GM21528 (cell line): Measurements from ENCODE around the gene XKR3.
"Not testable (repeated sequence)": the region's sequence is repeated elsewhere in the genome, so short reads cannot be mapped to it uniquely, and the experiment has no call there.

Source experiments
- ATAC-seq: cut with Tn5 transposase; IDR thresholded peaks from one replicate; pipeline ENCODE4 v1.9.1; 2021; ENCODE audit warnings: mild to moderate bottlenecking, moderate library complexity; ENCODE audit not compliant: unreplicated experiment, low FRiP score

The XKR3 gene

DNA sequence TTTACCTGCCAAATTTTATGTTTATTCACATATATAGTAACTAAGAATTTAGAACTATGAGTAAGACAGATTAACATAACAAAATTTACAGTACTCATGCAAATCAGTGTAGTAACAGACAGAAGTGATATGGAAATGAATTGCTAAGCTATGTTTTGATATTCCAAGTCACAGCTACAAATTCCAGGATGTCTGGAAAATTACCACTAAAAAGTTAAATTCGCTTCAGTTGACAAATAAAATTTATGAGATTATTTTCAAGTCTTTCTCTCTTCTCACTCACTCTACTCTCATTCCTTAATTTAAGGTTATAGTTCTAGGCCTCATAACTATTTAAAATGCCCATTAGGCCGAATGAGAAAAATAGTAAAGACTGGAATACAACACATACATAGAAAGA lies 18.1 kb downstream of the XKR3 start:
- no peak for ATAC-seq

DNA sequence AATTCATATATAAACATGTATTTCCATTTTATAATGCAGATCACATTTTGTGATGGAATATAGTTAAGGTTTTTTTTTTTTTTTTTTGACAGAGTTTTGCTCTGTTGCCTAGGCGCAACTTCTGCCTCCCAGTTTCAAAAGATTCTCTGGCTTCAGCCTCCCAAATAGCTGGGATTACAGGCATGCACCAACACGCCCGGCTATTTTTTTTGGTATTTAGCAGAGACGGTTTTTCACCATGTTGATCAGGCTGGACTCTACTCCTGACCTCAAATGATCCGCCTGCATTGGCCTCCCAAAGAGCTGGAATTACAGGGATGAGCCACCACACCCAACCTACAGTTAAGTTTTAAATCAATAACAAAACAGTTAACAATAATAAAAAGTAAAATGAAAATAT lies 18.8 kb downstream of the XKR3 start:
- no peak for ATAC-seq

DNA sequence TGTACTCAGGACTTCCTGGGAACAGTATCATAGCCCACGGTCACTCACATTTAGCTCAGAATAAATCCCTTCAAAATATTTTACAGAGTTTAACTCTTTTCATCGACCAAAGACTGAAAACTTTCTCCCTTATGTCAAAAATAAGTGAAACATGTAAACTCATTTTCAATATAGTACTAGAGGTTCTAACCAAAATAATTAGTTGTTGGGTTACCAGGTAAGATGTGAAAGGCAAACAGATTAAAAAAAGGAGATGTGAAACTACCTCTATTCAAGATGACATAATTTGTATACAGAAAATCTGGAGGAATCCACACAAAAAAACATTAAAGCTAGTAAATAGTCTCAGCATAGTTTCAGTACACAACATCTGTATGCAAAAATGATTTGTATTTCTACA lies 20.3 kb downstream of the XKR3 start:
- no peak for ATAC-seq

DNA sequence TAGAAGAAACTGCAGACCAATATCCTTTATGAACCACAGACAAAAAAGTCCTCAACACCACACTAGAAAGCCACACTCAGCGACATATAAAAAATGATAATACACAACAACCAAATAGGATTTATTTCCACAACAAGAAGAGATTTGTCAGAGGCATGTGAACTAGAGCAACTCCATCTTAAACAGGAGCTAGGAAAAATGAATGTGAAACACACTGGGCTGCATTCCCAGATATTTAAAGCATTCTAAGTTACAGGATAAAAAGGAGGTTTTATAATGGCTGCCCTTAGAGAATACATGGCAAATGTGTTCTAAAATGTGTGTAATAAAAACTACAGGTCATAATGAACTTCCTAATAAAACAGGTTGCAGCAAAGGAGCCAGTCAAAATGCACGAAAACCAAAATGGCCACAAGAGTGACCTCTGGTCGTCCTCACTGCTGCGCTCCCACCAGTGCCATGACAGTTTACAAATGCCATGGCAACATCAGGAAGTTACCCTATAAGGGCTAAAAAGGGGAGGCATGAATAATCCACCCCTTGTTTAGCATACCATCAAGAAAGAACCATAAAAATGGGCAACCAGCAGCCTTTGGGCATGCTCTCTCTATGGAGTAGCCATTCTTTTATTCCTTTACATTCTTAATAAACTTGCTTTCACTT lies 21.8 kb downstream of the XKR3 start:
- no peak for ATAC-seq

DNA sequence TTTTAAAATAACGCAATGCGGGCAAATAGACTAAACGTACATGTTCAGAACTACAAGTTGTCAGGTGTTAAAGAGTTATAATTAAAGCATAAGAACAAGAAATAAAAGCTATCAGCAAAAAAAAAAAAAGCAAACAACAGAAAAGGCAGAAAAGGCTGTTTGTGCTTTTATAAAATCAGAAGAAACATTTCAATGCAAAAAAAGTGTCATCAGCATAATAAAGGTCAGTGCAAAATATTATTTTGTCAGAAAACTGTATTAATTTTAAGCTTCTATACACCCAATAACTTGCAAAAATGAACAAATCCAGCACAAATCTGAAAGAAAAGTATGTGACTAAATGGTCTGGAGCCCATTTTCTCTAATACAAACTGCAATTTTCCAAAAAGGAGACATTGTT lies 23.6 kb downstream of the XKR3 start:
- no peak for ATAC-seq

DNA sequence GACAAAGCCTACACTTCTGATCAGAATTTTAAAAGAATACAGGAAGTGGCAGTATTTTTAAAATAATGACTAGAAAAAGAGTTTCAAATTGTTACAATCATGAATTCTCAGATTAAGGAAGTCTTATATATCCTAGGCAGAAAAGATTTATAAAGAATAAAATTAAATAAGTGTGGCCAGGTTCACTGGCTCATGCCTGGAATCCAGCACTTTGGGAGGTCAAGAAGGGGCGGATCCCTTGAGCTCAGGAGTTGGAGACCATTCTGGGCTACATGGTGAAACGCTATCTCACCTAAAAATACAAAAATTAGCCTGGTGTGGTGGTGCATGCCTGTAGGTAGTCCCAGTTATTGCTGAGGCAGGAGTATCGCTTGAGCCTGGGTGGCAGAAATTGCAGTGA lies 24.1 kb downstream of the XKR3 start:
- ATAC-seq, result no peak

DNA sequence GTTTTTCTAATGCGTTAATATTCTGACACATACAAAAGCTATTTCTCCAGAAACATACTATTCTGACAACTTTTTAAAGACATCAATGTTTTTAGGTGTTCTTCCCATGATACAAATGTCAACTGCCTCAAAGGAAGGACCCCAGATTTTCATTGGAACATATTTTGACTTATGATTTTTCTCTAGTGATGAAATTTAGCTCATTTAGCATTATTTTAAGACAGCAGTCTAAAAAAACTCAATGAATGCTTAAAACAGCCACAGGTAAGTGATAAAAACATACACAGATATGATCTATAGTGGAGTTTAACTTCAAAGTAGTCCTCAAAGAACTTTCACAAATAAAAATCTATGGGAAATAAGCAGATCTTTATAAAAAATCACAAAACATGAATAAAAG lies 24.9 kb downstream of the XKR3 start:
- no peak for ATAC-seq

DNA sequence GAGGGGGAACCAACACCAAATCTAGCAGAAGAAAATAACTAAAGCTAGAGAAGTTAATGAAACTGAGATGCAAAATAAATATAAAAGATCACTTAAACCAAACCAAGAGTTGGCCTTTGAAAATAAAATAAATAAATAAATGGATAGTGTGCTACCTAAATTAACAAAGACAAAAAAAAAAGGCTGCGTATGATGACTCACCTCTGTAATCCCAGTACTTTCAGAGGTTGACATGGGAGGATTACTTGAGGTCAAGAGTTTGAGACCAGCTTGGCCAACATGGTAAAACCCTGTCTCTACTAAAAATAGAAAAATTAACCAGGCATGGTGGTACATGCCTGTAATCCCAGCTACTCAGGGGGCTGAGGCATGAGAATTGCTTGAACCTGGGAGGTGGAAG lies 29.7 kb downstream of the XKR3 start:
- not testable (repeated sequence) for ATAC-seq

DNA sequence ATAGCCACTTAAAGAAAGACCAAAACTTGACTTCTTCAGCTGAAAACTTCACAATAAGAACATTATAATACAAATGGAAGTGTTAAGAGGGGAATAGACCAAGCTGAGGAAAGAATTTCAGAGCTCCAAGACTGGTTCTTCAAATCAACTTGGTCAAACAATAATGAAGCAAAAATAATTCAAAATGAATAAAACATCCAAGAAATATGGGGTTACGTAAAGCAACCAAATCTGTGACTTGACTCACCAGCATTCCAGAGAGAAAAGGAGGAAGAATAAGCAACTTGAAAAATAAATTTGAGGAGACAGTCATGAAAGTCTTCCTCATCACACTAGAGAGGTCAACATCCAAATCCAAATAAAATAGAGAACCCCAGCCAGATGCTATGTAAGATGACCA lies 31.4 kb downstream of the XKR3 start:
- no peak for ATAC-seq

DNA sequence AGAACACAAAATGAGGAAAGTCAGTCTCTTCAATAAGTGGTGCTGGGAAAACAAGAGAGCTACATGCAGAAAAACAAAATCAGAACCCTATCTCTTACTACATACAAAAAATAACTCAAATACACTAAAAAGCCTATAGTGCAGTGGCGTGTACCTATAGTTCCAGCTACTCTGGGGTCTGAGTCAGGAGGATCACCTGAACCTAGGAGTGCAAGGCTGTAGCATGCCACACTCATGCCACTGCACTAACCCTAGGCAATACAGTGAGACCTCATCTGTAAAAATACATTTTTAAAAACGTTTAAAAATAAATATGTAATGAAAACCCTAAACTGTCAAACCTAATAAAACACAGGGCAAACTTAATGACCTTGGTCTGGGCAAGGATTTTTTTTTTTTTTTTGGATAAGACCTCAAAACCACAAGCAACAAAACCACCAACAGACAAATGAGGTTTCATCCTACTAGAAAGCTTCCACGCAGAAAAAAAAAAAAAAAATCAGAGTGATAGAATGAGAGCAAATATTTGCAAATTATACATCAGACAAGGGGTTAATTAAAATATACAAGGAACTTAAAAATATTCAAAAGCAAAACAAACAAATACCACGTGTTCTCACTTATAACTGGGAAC lies 35.2 kb downstream of the XKR3 start:
- ATAC-seq, result no peak

DNA sequence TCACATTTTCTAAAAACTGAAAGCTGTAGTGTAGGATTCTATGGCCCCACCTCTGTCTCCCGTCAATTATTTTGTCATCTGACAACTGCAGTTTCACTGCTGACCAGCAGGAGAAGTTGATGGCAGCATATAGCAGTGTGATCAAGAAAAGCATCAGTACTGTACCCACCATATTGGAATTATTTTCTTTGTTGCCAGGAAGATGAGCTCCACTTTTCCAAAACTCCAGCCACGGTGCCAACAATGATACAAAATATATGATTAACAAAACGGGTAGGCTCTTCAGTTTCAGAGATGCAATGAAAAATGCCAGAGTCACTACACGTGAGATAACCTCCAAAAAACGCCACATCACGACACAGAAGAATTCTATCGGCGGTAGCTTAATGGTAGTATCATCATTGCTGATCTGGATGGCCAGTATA lies 41.3 kb downstream of the XKR3 start:
- no peak for ATAC-seq

DNA sequence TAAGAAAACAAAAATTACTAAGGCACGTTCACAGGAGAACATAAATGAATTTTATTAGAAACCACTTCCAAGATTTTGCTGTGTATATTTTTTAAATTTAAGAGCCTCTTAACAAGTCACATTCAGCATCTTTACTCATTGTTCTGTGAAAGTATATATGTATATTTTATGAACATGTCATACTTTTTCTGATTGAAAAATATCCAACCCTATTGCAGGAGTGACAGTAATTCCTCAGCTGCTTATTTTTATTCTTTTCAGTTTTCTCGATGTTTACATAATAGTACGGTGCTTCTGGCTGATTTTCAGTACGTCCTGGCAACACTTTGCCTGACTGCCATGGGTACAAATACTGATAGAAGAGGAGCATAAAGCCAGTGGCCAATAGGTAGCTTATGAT lies 41.8 kb downstream of the XKR3 start:
- no peak for ATAC-seq

DNA sequence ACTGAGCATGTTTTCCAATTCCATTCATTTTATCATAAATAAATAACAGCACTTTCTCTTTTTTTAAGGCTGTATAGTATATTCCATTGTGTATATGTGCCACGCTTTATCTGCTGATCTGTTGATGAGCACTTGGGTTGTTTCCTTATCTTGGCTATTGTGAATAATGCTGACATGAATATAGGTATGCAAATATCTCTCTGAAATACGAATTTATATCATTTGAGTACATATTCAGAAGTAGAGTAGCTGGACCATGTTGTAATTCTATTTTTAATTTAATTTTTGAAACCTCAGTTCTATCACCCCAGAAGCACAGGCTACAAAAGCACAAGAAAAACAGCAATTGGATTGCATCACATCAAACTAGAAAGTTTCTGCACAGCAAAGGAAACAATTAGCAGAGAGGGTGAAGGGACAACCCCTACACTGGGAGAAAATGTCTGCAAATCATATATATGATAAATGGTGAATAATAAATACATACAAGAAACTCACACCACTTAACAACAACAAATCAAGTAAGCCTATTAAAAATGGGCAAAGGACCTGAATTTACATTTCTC lies 43.4 kb downstream of the XKR3 start:
- no peak for ATAC-seq

DNA sequence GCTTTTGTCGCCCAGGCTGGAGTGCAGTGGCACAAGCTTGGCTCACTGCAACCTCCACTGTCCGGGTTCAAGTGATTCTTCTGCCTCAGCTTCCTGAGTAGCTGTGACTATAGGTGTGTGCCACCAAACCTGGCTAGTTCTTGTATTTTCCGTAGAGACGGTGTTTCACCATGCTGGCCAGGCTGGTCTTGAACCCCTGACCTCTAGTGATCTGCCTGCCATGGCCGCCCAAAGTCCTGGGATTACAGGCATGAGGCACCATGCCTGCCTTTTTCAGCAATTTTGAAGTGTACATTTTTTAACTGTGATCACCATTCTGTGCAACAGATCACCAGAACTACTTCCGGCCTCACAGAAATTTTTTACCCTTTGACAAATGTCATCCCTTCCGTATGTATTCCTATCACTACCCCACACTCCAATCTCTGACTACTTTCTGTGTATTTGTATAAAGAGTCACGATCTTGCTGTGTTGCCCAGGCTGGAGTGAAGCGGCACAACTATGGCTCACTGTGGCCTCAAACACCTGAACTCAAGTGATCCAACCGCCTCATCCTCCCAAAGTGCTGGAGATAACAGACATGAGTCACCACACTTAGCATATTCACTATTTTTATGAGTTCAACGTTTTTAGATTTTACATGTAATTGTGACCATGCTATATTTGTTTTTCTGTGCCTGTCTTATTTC lies 44.0 kb downstream of the XKR3 start:
- ATAC-seq, result no peak

DNA sequence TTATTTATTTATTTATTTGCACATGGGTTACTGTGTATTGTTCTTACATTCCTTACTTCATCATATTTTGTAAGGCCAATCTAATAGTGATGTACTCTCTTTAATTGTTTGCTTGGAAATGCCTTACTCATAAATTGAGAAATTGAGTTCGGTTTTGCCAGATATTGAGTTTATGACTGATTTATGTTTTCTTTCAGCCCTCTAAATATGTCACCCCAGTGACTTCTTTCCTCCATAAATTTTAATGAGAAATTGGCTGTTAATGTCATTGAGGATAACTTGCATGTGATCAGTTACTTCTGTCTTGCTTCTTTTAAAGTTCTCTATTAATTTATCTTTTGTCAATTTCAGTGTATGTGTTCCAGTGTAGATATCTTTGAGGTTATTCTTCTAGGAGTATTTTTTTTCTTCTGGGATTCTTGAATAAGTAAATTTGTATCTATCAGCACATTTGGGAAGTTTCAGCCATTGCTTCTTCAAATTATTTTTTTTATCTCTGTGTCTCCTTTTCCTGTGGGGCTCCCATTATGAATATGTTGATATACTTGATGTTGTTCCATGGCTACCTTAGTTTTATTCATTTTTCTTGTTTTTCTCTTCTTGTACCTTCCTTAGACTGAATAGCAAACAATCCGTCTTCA lies 47.8 kb downstream of the XKR3 start:
- ATAC-seq, result no peak

DNA sequence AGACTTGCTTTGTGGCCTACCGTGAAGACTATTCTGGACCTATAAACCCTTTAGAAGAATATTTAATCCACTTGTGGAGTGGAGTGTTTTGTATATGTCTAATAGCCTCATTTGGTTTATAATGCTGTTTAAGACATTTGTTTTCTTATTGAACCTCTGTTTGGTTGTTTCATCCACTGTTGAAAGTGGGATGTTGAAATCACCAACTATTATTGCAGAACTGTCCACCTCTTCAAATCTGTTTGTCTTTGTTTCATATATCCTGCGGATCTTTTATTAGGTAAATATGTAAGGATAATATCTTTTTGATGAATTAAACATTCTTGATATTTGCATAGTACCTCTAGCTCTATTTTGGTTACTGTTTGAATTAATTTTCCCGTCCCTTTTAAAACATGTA lies 49.1 kb downstream of the XKR3 start:
- ATAC-seq, result no peak

DNA sequence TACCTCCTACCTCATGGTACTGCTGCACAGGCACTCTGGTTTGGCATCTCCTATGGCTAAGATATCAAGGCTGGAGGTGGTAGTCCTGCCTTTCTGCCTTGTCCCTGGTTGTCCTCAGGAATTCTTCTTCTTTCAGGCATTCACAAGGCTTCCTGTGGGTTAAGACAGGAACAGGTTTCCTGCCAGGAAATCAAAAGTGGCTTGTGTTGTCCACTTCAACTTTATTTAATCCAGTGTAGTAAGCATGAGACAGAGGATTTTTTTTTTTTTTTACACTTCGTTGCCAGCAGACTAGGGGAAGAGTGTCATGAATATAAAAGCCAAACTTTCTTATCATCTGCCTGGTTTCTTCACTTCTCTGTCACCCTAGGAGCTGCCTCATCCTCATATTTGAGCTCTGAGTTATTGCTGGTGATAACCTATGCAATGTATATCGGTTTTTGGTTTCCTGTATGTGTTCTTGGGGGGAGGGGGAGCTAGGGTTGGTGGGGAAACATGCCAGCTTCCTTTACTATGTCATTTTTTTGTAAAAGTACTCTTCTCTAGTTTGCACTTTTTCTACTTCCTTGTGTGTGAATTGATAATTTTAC lies 50.2 kb downstream of the XKR3 start:
- ATAC-seq, result no peak

DNA sequence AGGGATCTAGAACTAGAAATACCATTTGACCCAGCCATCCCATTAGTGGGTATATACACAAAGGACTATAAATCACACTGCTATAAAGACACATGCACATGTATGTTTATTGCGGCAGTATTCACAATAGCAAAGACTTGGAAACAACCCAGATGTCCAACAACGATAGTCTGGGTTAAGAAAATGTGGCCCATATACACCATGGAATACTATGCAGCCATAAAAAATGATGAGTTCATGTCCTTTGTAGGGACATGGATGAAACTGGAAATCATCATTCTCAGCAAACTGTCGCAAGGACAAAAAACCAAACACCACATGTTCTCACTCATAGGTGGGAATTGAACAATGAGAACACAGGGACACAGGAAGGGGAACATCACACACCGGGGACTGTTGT lies 53.6 kb downstream of the XKR3 start:
- ATAC-seq, result not testable (repeated sequence)

DNA sequence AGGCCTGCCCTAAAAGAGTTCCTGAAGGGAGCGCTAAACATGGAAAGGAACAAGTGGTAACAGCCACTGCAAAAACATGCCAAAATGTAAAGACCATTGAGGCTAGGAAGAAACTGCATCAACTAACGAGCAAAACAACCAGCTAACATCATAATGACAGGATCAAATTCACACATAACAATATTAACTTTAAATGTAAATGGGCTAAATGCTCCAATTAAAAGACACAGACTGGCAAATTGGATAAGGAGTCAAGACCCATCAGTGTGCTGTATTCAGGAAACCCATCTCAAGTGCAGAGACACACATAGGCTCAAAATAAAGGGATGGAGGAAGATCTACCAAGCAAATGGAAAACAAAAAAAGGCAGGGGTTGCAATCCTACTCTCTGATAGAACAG lies 57.3 kb downstream of the XKR3 start:
- not testable (repeated sequence) for ATAC-seq

DNA sequence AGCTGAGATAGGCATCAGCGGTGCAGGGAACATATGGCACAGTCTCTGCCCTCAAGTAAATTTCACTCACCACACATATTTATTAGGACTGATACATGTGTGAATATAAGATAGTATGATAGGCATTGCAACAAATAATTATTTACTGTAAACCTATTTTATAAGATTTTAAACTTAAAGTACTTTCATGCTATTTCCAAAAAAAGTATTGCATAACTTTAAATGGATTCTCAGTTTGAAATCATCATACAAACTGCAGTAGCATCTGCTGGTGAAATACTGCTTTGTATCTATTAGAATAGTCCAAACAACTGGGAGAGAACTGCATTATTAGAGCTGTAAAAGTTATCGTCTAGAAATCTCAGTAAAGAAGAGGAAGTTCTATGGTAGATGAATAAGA lies 63.0 kb downstream of the XKR3 start:
- ATAC-seq, result not testable (repeated sequence)

DNA sequence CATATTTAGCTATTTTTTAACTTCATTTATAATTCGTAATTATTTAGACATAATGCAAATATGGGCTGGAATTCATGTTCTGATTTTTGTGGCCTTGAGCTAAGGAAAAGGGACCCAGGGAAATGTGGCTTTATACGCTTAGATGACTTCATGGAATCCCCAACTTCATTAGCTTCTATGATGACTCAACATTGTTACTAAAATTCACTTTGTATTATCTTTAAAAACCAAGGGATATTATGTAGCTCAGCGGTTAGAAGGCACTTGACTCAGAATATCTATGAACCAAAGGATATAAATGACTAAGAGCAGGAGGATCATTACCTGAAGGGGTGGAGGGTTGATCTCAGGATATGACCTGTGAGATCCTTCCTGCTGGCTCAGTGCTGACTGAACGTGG lies 64.8 kb downstream of the XKR3 start:
- ATAC-seq, result not testable (repeated sequence)
